ENCODE results near the gene CBX8.

The CBX8 gene

GRCh38 chr17:79790805-79791734 is 5.8 kb downstream of the CBX8 start:
- Histone ChIP-seq H2BK15ac (ENCODE audit: low read depth, poor library complexity, severe bottlenecking) (no peak overlapping the region), H4K8ac (ENCODE audit: low read length) (no peak overlapping the region), H3K9ac (ENCODE audit: low read length) (no peak overlapping the region), H3K4me1 (ENCODE audit: control insufficient read depth, insufficient read depth, low read depth, low read length) (peaks cover 39% of the 10 kb centered on the region), H3K4me3 (ENCODE audit: insufficient read depth in 1 of 2, low read depth in 1 of 2, low read length in 2 of 2) (no peak overlapping the region), H3K27ac (ENCODE audit: low read length, poor library complexity, severe bottlenecking) (no peak overlapping the region), H2AFZ (ENCODE audit: low read depth, low read length) (no peak overlapping the region), H2AK5ac (ENCODE audit: low read length, severe bottlenecking) (no peak overlapping the region), H2BK12ac (ENCODE audit: low read length in 2 of 2) (peak overlapping the region in 1 of 2 experiments; percentile 51), H3K36me3 (ENCODE audit: control insufficient read depth in 1 of 2, insufficient read depth in 2 of 2, low read depth in 1 of 2, low read length in 2 of 2) (peaks cover 0 to 19% of the 10 kb centered on the region in 2 experiments), H3K18ac (ENCODE audit: low read depth in 1 of 2, low read length in 2 of 2) (peak overlapping the region in 1 of 2 experiments; percentile 28), H2BK120ac (ENCODE audit: low read depth, low read length) (peak overlapping the region; percentile 55), H4K91ac (ENCODE audit: low read length) (no peak overlapping the region), H3K23ac (ENCODE audit: low read length in 2 of 2) (peak overlapping the region in 1 of 2 experiments; percentile 14), H3K9me3 (ENCODE audit: control insufficient read depth, low read length) (no peaks in the 10 kb centered on the region), H3K79me1 (replicated peaks; ENCODE audit: low read length, poor library complexity, severe bottlenecking) (peaks cover 11% of the 10 kb centered on the region), H3K4ac (ENCODE audit: low read depth in 1 of 2, low read length in 2 of 2) (no peak overlapping the region), H3K4me2 (ENCODE audit: low read length, poor library complexity, severe bottlenecking) (no peak overlapping the region), H2BK5ac (ENCODE audit: low read depth, low read length, poor library complexity, severe bottlenecking) (no peak overlapping the region), H3K14ac (ENCODE audit: low read length in 2 of 2) (peak overlapping the region in 1 of 2 experiments; percentile 26), H3K27me3 (ENCODE audit: control insufficient read depth in 1 of 2, insufficient read depth in 1 of 2, low read length in 2 of 2) (peaks cover 61 to 69% of the 10 kb centered on the region in 2 experiments)
- 9% methylated on average over 62 of the region's 68 CpGs for WGBS
- DNase-seq, result no peak

GRCh38 chr17:79789943-79790804 is 6.7 kb downstream of the CBX8 start:
- Histone ChIP-seq H2AK5ac (ENCODE audit: low read length, severe bottlenecking) (no peak overlapping the region), H3K4ac (ENCODE audit: low read depth in 1 of 2, low read length in 2 of 2) (no peak overlapping the region), H2BK15ac (ENCODE audit: low read depth, poor library complexity, severe bottlenecking) (no peak overlapping the region), H3K18ac (ENCODE audit: low read depth in 1 of 2, low read length in 2 of 2) (no peak overlapping the region), H2AFZ (ENCODE audit: low read depth, low read length) (no peak overlapping the region), H2BK5ac (ENCODE audit: low read depth, low read length, poor library complexity, severe bottlenecking) (no peak overlapping the region), H4K8ac (ENCODE audit: low read length) (peak overlapping the region; percentile 45), H3K27ac (ENCODE audit: low read length, poor library complexity, severe bottlenecking) (no peak overlapping the region), H3K36me3 (ENCODE audit: control insufficient read depth in 1 of 2, insufficient read depth in 2 of 2, low read depth in 1 of 2, low read length in 2 of 2) (peaks cover 0 to 18% of the 10 kb centered on the region in 2 experiments), H3K14ac (ENCODE audit: low read length in 2 of 2) (no peak overlapping the region), H3K79me1 (replicated peaks; ENCODE audit: low read length, poor library complexity, severe bottlenecking) (peaks cover 8% of the 10 kb centered on the region), H3K9me3 (ENCODE audit: control insufficient read depth, low read length) (no peaks in the 10 kb centered on the region), H3K4me2 (ENCODE audit: low read length, poor library complexity, severe bottlenecking) (peak overlapping the region; percentile 10), H2BK120ac (ENCODE audit: low read depth, low read length) (no peak overlapping the region), H3K9ac (ENCODE audit: low read length) (no peak overlapping the region), H2BK12ac (ENCODE audit: low read length in 2 of 2) (no peak overlapping the region), H3K27me3 (ENCODE audit: control insufficient read depth in 1 of 2, insufficient read depth in 1 of 2, low read length in 2 of 2) (peaks cover 61 to 78% of the 10 kb centered on the region in 2 experiments), H3K4me3 (ENCODE audit: insufficient read depth in 1 of 2, low read depth in 1 of 2, low read length in 2 of 2) (peak overlapping the region in 1 of 2 experiments; percentile 5), H4K91ac (ENCODE audit: low read length) (no peak overlapping the region), H3K4me1 (ENCODE audit: control insufficient read depth, insufficient read depth, low read depth, low read length) (peaks cover 33% of the 10 kb centered on the region), H3K23ac (ENCODE audit: low read length in 2 of 2) (no peak overlapping the region)
- DNase-seq, result no peak
- WGBS, result 21% methylated on average over 55 of the region's 74 CpGs

GRCh38 chr17:79788989-79789942 is 7.6 kb downstream of the CBX8 start:
- Histone ChIP-seq H2BK15ac (ENCODE audit: low read depth, poor library complexity, severe bottlenecking) (peak overlapping the region; percentile 74), H3K4me2 (ENCODE audit: low read length, poor library complexity, severe bottlenecking) (peak overlapping the region; percentile 10), H2BK12ac (ENCODE audit: low read length in 2 of 2) (peak overlapping the region in 1 of 2 experiments; percentile 51), H4K8ac (ENCODE audit: low read length) (no peak overlapping the region), H3K9ac (ENCODE audit: low read length) (no peak overlapping the region), H2BK120ac (ENCODE audit: low read depth, low read length) (no peak overlapping the region), H3K4me3 (ENCODE audit: insufficient read depth in 1 of 2, low read depth in 1 of 2, low read length in 2 of 2) (peak overlapping the region in 1 of 2 experiments; percentile 5), H3K79me1 (replicated peaks; ENCODE audit: low read length, poor library complexity, severe bottlenecking) (no peaks in the 10 kb centered on the region), H3K4ac (ENCODE audit: low read depth in 1 of 2, low read length in 2 of 2) (no peak overlapping the region), H3K14ac (ENCODE audit: low read length in 2 of 2) (no peak overlapping the region), H3K27ac (ENCODE audit: low read length, poor library complexity, severe bottlenecking) (no peak overlapping the region), H3K36me3 (ENCODE audit: control insufficient read depth in 1 of 2, insufficient read depth in 2 of 2, low read depth in 1 of 2, low read length in 2 of 2) (peaks cover 0 to 18% of the 10 kb centered on the region in 2 experiments), H2BK5ac (ENCODE audit: low read depth, low read length, poor library complexity, severe bottlenecking) (no peak overlapping the region), H3K18ac (ENCODE audit: low read depth in 1 of 2, low read length in 2 of 2) (peak overlapping the region in 1 of 2 experiments; percentile 37), H3K23ac (ENCODE audit: low read length in 2 of 2) (peak overlapping the region in 1 of 2 experiments; percentile 60), H2AFZ (ENCODE audit: low read depth, low read length) (no peak overlapping the region), H3K9me3 (ENCODE audit: control insufficient read depth, low read length) (no peaks in the 10 kb centered on the region), H2AK5ac (ENCODE audit: low read length, severe bottlenecking) (no peak overlapping the region), H3K4me1 (ENCODE audit: control insufficient read depth, insufficient read depth, low read depth, low read length) (peaks cover 26% of the 10 kb centered on the region), H3K27me3 (ENCODE audit: control insufficient read depth in 1 of 2, insufficient read depth in 1 of 2, low read length in 2 of 2) (peaks cover 61 to 82% of the 10 kb centered on the region in 2 experiments), H4K91ac (ENCODE audit: low read length) (no peak overlapping the region)
- DNase-seq, result no peak
- WGBS, result 7% methylated on average over 33 of the region's 52 CpGs

Data from mesenchymal stem cell (in vitro differentiated cells and primary cell).